Left lung (tissue), 10 donors: ENCODE data around the gene IL18RAP. TPM values are rescaled to one million over a fixed set of nuclear protein-coding genes. Genes with fewer than 3 reads are reported as not detected.

Source experiments
- ATAC-seq: fragments of 200-7000 bp; cut with Tn5 transposase; one replicate; pipeline ENCODE4 v1.9.1; 2020; ENCODE audit warnings: moderate library complexity
- DNase-seq, 4 donors: peaks; one replicate each; pipeline ENCODE4 v3.0.0-alpha.2; 2013 to 2020
- H3K27ac ChIP-seq, 2 donors: fragments of 200-600 bp; sonication (generic) in 1 of 2; one replicate each; pipeline versions ENCODE4 v1.5.0 to v1.8.0; 2020 to 2021
- H3K27me3 ChIP-seq, 2 donors: fragments of 200-600 bp; sonication (generic) in 1 of 2; one replicate each; pipeline versions ENCODE4 v1.5.0 to v1.8.0; 2020 to 2021
- H3K36me3 ChIP-seq, 2 donors: fragments of 200-600 bp; sonication (generic) in 1 of 2; one replicate each; pipeline versions ENCODE4 v1.5.0 to v1.8.0; 2020 to 2021
- H3K4me1 ChIP-seq, 2 donors: fragments of 200-600 bp; one replicate each; pipeline ENCODE4 v1.8.0; 2021
- H3K4me3 ChIP-seq, 2 donors: fragments of 200-600 bp; sonication (generic) in 1 of 2; one replicate each; pipeline versions ENCODE4 v1.5.0 to v1.8.0; 2020 to 2021; ENCODE audit warnings: mild to moderate bottlenecking in 1 of 2
- H3K9me3 ChIP-seq, 2 donors: fragments of 200-600 bp; sonication (generic) in 1 of 2; one replicate each; pipeline versions ENCODE4 v1.5.0 to v1.8.0; 2020 to 2021
- CTCF ChIP-seq, 2 donors: fragments of 200-600 bp; sonication (generic) in 1 of 2; IDR thresholded peaks; one replicate each; pipeline versions ENCODE4 v1.5.0 to v1.8.0; 2021; ENCODE audit warnings: antibody characterized with exemption in 2 of 2
- intact Hi-C, 2 donors: fragments of 100-400 bp; cut with DNase I; formaldehyde crosslinking; loops; one replicate each; pipeline versions ENCODE4 v1.11.2 to v1.14.2; 2022
- polyA plus RNA-seq, 6 donors: library from polyadenylated mRNA; unstranded; fragments of 120-200 nt; gene quantifications; one replicate each; pipeline ENCODE4 v1.2.1, GENCODE V29; 2013; ENCODE audit not compliant: insufficient read length in 6 of 6
- total RNA-seq, 2 donors: library from RNA; stranded (reverse); fragmentation: NEBNext Ultra II Directional; extraction: Animal tissue kit (Norgen Biotek cat#: 25700); gene quantifications; one replicate each; pipeline ENCODE4 v1.2.1, GENCODE V29; 2021
- donor health status: DM: no; HTN: yes; CAD: no.
- donor health status: DM: no; HTN: no; CAD: no.

IL18RAP gene
- total and polyA plus RNA-seq, 8 donors, result 0.43 to 15.2 (median 0.92) TPM

DNA sequence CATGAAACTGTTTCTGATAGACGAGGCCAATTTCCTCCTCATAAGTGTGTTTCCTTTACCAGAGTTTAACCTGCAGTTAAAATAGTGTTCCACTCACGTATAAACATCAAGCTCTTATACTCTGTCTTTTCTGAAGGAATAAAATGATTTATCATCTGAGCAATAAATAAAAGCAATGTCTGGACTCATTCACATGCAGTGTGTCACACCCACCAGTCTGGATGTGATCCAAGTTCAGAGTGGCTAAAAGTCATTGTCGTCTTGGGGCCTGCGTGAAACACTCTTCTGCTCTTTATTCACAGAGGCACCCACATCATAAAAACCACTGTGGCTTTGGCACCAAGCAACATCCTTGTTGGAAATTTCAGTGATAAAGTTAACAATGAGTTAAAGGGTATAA is 30.5 kb downstream of the IL18RAP start:
- TF ChIP-seq CTCF (IDR thresholded peaks at IDR 0.05), result no peak
- H3K4me3 ChIP-seq, result no peak overlapping the region
- H3K4me1 ChIP-seq, result no peaks in the 10 kb centered on the region
- H3K9me3 ChIP-seq, result no peaks in the 10 kb centered on the region
- H3K27me3 ChIP-seq, result no peaks in the 10 kb centered on the region
- intact Hi-C loops, result no loop called here
- H3K27ac ChIP-seq, result no peak overlapping the region
- DNase-seq (no peak), ATAC-seq (no peak)
- H3K36me3 ChIP-seq, result peaks cover 0 to 20% of the 10 kb centered on the region in 2 donors

GRCh38 chr2:102455061-102455670 is 32.2 kb downstream of the IL18RAP start:
- DNase-seq (no peak), ATAC-seq (no peak)
- no peaks in the 10 kb centered on the region for H3K4me1 ChIP-seq
- TF ChIP-seq CTCF (IDR thresholded peaks at IDR 0.05), result no peak
- H3K27ac ChIP-seq, result no peak overlapping the region
- no peak overlapping the region for H3K4me3 ChIP-seq
- intact Hi-C loops, result no loop called here
- no peaks in the 10 kb centered on the region for H3K27me3 ChIP-seq
- peaks cover 0 to 20% of the 10 kb centered on the region in 2 donors for H3K36me3 ChIP-seq
- H3K9me3 ChIP-seq, result no peaks in the 10 kb centered on the region

DNA sequence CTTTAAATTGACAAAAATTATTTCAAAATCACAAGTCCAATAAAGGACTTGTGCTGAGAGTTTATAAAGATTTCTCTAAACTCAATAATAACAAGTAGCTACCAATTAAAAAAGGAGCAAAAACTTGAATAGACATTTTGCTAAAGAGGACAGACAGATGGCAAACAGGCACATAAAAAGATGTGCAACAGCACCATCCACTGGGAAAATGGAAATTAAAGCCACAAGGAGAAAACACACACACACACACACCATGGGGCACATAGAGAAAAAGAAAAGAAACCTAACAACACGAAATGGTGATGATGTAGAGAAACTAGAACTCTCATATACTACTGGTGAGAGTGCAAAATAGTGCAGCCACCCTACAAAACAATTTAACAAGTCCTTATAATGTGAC is 37.5 kb downstream of the IL18RAP start:
- Histone ChIP-seq H3K4me1 (no peaks in the 10 kb centered on the region), H3K4me3 (no peak overlapping the region), H3K27me3 (no peaks in the 10 kb centered on the region), H3K27ac (no peak overlapping the region), H3K36me3 (no peaks in the 10 kb centered on the region), H3K9me3 (no peaks in the 10 kb centered on the region)
- DNase-seq (no peak), ATAC-seq (no peak)
- intact Hi-C loops, result no loop called here
- TF ChIP-seq CTCF (IDR thresholded peaks at IDR 0.05), result no peak

DNA sequence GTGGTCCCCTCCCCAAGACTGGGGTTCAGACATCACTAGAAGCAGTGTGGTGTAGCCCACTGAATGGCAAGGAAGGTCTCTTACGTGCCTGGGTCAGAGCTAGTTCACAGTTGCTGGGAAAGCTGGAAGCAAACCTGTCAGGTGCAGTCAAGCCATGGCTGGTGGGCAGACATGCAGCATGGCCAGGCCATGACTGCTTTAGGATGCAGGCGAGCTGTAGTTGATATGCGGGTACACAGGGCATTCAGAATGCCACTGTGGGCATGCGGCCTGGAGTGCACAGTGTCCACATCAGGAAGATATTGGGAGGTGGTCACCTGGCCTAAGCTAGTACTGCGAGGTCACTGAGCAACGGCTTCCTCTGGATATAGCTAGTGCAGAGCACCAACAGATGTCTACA is 38.2 kb downstream of the IL18RAP start:
- intact Hi-C loops, result no loop called here
- TF ChIP-seq CTCF (IDR thresholded peaks at IDR 0.05), result no peak
- no peak overlapping the region for H3K27ac ChIP-seq
- no peaks in the 10 kb centered on the region for H3K27me3 ChIP-seq
- H3K9me3 ChIP-seq, result no peaks in the 10 kb centered on the region
- no peak overlapping the region for H3K4me3 ChIP-seq
- no peaks in the 10 kb centered on the region for H3K4me1 ChIP-seq
- no peaks in the 10 kb centered on the region for H3K36me3 ChIP-seq
- DNase-seq, result no peak
- no peak for ATAC-seq

DNA sequence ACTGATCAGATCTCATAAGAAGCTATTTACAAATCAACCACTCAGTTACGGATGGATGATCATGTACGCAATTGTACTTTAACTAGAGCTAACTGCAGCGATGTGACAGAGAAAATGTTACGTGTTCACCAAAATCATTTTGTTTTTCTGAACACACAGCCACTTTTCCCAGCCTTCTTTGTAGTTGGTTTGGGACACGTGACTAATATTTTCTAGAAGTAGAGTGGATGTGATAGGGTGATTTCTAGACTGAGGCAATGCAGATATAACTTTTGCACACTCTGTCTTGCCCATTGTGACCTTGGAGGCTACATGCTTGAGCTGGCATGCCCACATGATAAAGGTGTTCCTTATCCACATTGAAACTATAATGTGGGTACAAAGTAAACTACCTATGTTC is 40.2 kb downstream of the IL18RAP start:
- no peaks in the 10 kb centered on the region for H3K9me3 ChIP-seq
- intact Hi-C loops, result no loop called here
- no peak overlapping the region for H3K27ac ChIP-seq
- no peaks in the 10 kb centered on the region for H3K4me1 ChIP-seq
- ATAC-seq, result no peak
- no peaks in the 10 kb centered on the region for H3K27me3 ChIP-seq
- no peak for TF ChIP-seq CTCF (IDR thresholded peaks at IDR 0.05)
- no peak overlapping the region for H3K4me3 ChIP-seq
- DNase-seq, result no peak
- no peaks in the 10 kb centered on the region for H3K36me3 ChIP-seq
